Measurements from ENCODE around the gene MGAT5.

DNA sequence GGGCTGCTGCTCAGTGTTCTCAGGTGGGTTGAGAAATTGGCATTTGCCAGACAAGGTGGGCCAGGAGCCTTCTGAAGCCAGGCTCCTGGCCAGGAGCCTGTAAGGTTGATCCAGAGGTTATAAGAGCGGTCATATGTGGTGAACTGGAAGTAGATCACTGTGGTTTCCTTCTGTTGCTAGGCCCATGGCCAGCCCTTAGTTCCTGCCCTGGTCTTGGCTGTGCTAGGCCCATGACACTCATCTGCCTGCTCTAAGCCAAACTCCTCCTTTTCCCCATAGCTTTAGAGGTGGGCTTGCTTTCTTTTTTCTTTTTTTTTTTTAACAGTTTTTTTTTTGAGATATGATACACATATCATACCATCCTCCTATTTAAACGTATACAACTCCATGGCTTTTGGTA is 5.0 kb upstream of the MGAT5 start:
- TF ChIP-seq, protein P1, sequence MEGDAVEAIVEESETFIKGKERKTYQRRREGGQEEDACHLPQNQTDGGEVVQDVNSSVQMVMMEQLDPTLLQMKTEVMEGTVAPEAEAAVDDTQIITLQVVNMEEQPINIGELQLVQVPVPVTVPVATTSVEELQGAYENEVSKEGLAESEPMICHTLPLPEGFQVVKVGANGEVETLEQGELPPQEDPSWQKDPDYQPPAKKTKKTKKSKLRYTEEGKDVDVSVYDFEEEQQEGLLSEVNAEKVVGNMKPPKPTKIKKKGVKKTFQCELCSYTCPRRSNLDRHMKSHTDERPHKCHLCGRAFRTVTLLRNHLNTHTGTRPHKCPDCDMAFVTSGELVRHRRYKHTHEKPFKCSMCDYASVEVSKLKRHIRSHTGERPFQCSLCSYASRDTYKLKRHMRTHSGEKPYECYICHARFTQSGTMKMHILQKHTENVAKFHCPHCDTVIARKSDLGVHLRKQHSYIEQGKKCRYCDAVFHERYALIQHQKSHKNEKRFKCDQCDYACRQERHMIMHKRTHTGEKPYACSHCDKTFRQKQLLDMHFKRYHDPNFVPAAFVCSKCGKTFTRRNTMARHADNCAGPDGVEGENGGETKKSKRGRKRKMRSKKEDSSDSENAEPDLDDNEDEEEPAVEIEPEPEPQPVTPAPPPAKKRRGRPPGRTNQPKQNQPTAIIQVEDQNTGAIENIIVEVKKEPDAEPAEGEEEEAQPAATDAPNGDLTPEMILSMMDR (IDR thresholded peaks at IDR 0.05) = no peak
- TF ChIP-seq POLR2A (IDR thresholded peaks at IDR 0.05) = no peak
